Pons (tissue), 1 donor: ENCODE data around the gene TMSB4X.

ENCODE experiments used
- DNase-seq: peaks from one replicate; pipeline ENCODE4 v3.0.0-alpha.2; 2016; ENCODE audit warnings: low spot score

Gene TMSB4X

GRCh38 chrX:13024986-13025385 is 50.1 kb downstream of the TMSB4X start:
- no peak for DNase-seq
